HepG2 (cell line): ENCODE results near the gene ZBTB9. TPM values are rescaled to one million over a fixed set of nuclear protein-coding genes. Genes with fewer than 3 reads are reported as not detected.

ENCODE experiments used
- ATAC-seq: fragments of 200-7000 bp; cut with Tn5 transposase; 3 replicates; pipeline ENCODE4 v1.9.1; 2020; ENCODE audit warnings: mild to moderate bottlenecking, moderate library complexity
- BruUV-seq: library from RNA; stranded (reverse); fragments of 400-500 nt; replicated peaks from 2 replicates; lab custom pipeline; 2021; lab: Mats Ljungman, UMichigan
- CTCF ChIA-PET: fragments of 300-600 bp; formaldehyde crosslinking; extraction: SDS; loops from one replicate; lab custom pipeline; 2021; ENCODE audit warnings: low total read pairs, inconsistent platforms, low intra/inter-chr PET ratio; lab: Yijun Ruan, JAX
- POLR2A ChIA-PET: fragments of 350-600 bp; sonication (Branson Sonifier 250); formaldehyde crosslinking; loops from one replicate; lab custom pipeline; 2020; ENCODE audit warnings: antibody characterized with exemption, inconsistent platforms; lab: Yijun Ruan, JAX
- DNase-seq: peaks from one replicate; pipeline ENCODE4 v3.0.0-alpha.2; 2015; ENCODE audit warnings: low spot score
- FAIRE-seq: peaks from 3 replicates; lab custom pipeline; 2011; peaks lifted over from hg19 to GRCh38; lab: Jason Lieb, UNC
- H2AFZ ChIP-seq: one replicate; pipeline ENCODE4 v1.6.1; 2011; ENCODE audit warnings: low read length, inconsistent platforms
- H3K27ac ChIP-seq: fragments of 300-600 bp; 3 replicates; pipeline ENCODE4 v1.8.0; 2011; ENCODE audit warnings: mixed run types, mild to moderate bottlenecking, mixed read lengths, low read length, inconsistent platforms; ENCODE audit not compliant: insufficient read depth; ENCODE audit errors: extremely low read length
- H3K27me3 ChIP-seq, 2 experiments: fragments of 200-600 bp in 1 of 2; 2 replicates in 1 of 2; 3 replicates in 1 of 2; pipeline versions ENCODE4 v1.6.0 to v1.8.0; 2011; ENCODE audit warnings: low read length in 2 of 2, mild to moderate bottlenecking in 2 of 2, moderate library complexity in 2 of 2, inconsistent platforms in 1 of 2; ENCODE audit not compliant: insufficient read depth in 2 of 2, control insufficient read depth in 1 of 2
- H3K36me3 ChIP-seq, 2 experiments: fragments of 200-600 bp in 1 of 2; replicated peaks in 1 of 2; 2 replicates in 1 of 2; 3 replicates in 1 of 2; pipeline versions ENCODE4 v1.5.1 to v1.8.0; 2011; ENCODE audit warnings: low read length in 2 of 2, inconsistent platforms in 1 of 2; ENCODE audit not compliant: insufficient read depth in 2 of 2, control insufficient read depth in 1 of 2
- H3K4me1 ChIP-seq: 2 replicates; pipeline ENCODE4 v1.5.1; 2012; ENCODE audit warnings: low read length, inconsistent platforms; ENCODE audit not compliant: insufficient read depth
- H3K4me2 ChIP-seq: 2 replicates; pipeline ENCODE4 v1.6.0; 2011; ENCODE audit warnings: low read depth, low read length, inconsistent platforms
- H3K4me3 ChIP-seq, 3 experiments: fragments of 200-600 bp in 1 of 3; sonication (generic), shearing (Covaris generic) in 1 of 3; replicated peaks in 1 of 3; 2 replicates each; pipeline ENCODE4 v1.5.1; 2011 to 2016; ENCODE audit warnings: low read length in 3 of 3, inconsistent platforms in 2 of 3, low read depth in 2 of 3, mild to moderate bottlenecking in 2 of 3, control low read depth in 1 of 3, mixed read lengths in 1 of 3; ENCODE audit not compliant: insufficient read depth in 1 of 3
- H3K79me2 ChIP-seq: one replicate; pipeline ENCODE4 v1.6.1; 2011; ENCODE audit warnings: low read length, inconsistent platforms; ENCODE audit not compliant: insufficient read depth
- H3K9ac ChIP-seq: 2 replicates; pipeline ENCODE4 v1.6.0; 2011; ENCODE audit warnings: mild to moderate bottlenecking, low read depth, low read length, inconsistent platforms; ENCODE audit not compliant: insufficient read depth
- H3K9me3 ChIP-seq: 2 replicates; pipeline ENCODE4 v1.5.1; 2012; ENCODE audit warnings: mild to moderate bottlenecking, low read length
- H4K20me1 ChIP-seq: 2 replicates; pipeline ENCODE4 v1.6.0; 2011; ENCODE audit warnings: inconsistent platforms, mild to moderate bottlenecking, low read length, moderate library complexity; ENCODE audit not compliant: insufficient read depth
- CEBPB ChIP-seq: IDR thresholded peaks from 2 replicates; pipeline ENCODE4 v1.6.1; 2011; ENCODE audit warnings: low read depth, low read length, improper control_type of control experiment, borderline replicate concordance
- ELF1 ChIP-seq: sonication (generic); formaldehyde crosslinking; IDR thresholded peaks from 2 replicates; pipeline ENCODE4 v1.4.0; 2020; ENCODE audit warnings: missing genetic modification reagents
- EP300 ChIP-seq, 3 experiments: sonication (generic) in 1 of 3; formaldehyde crosslinking in 1 of 3; IDR thresholded peaks; 2 replicates each; pipeline versions ENCODE4 v1.5.1 to v1.6.1; 2011 to 2020; ENCODE audit warnings: low read depth in 2 of 3, low read length in 2 of 3, borderline replicate concordance in 1 of 3, improper control_type of control experiment in 1 of 3, mild to moderate bottlenecking in 1 of 3, missing genetic modification reagents in 1 of 3, moderate library complexity in 1 of 3
- ERF ChIP-seq: IDR thresholded peaks from 2 replicates; pipeline ENCODE4 v1.6.1; 2018; ENCODE audit warnings: missing biosample characterization, missing genetic modification reagents
- HDAC1 ChIP-seq: sonication (generic); formaldehyde crosslinking; IDR thresholded peaks from 2 replicates; pipeline ENCODE4 v1.5.1; 2020; ENCODE audit warnings: mild to moderate bottlenecking, missing genetic modification reagents
- HNF4G ChIP-seq, 2 experiments: sonication (generic) in 1 of 2; formaldehyde crosslinking in 1 of 2; IDR thresholded peaks; 2 replicates each; pipeline versions ENCODE4 v1.4.0 to v1.6.1; 2011 to 2020; ENCODE audit warnings: borderline replicate concordance in 2 of 2, low read depth in 2 of 2, mild to moderate bottlenecking in 2 of 2, low read length in 1 of 2, missing genetic modification reagents in 1 of 2, moderate library complexity in 1 of 2
- MAZ ChIP-seq, 2 experiments: sonication (generic) in 1 of 2; formaldehyde crosslinking in 1 of 2; IDR thresholded peaks; 2 replicates each; pipeline versions ENCODE4 v1.5.0 to v1.6.1; 2012 to 2020; ENCODE audit warnings: low read depth in 2 of 2, mild to moderate bottlenecking in 2 of 2, borderline replicate concordance in 1 of 2, improper control_type of control experiment in 1 of 2, low read length in 1 of 2, missing genetic modification reagents in 1 of 2, moderate library complexity in 1 of 2
- NFYB ChIP-seq: sonication (generic); formaldehyde crosslinking; IDR thresholded peaks from 2 replicates; pipeline ENCODE4 v1.4.0; 2020; ENCODE audit warnings: missing genetic modification reagents
- NFYC ChIP-seq: IDR thresholded peaks from 2 replicates; pipeline ENCODE4 v1.6.1; 2016; ENCODE audit warnings: missing genetic modification reagents, missing compliant biosample characterization
- RFX1 ChIP-seq: fragments of 450-650 bp; IDR thresholded peaks from 2 replicates; pipeline ENCODE4 v1.6.1; 2017
- SP1 ChIP-seq, 2 experiments: fragments of 450-650 bp in 1 of 2; sonication (generic) in 1 of 2; formaldehyde crosslinking in 1 of 2; IDR thresholded peaks; 2 replicates each; pipeline versions ENCODE4 v1.4.0 to v1.6.1; 2016 to 2020; ENCODE audit warnings: missing genetic modification reagents in 1 of 2
- ZFAT ChIP-seq: sonication (generic); formaldehyde crosslinking; conservative IDR thresholded peaks from 2 replicates; pipeline ENCODE4 v1.8.1; 2023; ENCODE audit warnings: missing genetic modification reagents, inconsistent platforms
- ZNF292 ChIP-seq: sonication (generic); formaldehyde crosslinking; IDR thresholded peaks from 2 replicates; pipeline ENCODE4 v1.8.1; 2022; ENCODE audit warnings: mild to moderate bottlenecking, low read depth, missing genetic modification reagents, borderline replicate concordance
- WGBS: methylation state at CpG from one replicate; pipeline ENCODE4 v1.1.6; 2017; ENCODE audit warnings: low lambda C conversion rate; 5-methylcytosine and 5-hydroxymethylcytosine counted together
- in situ Hi-C: cut with HindIII; loops from 2 replicates; pipeline ENCODE4 v1.10.0; 2017; ENCODE audit warnings: low pct_unique_long_range_greater_than_20kb; ENCODE audit not compliant: extremely low pct_ligation_motif_present
- intact Hi-C: fragments of 100-400 bp; cut with micrococcal nuclease; formaldehyde crosslinking; loops from one replicate; pipeline ENCODE4 v1.10.0; 2022; ENCODE audit not compliant: unreplicated experiment
- polyA plus RNA-seq, 8 experiments: library from polyadenylated mRNA; depleted of rRNA in 3 of 8; stranded (reverse) in 7 of 8; unstranded in 1 of 8; fragments of >200 nt; fragmentation: Illumina TruSeq in 4 of 8; extraction: Trizol in 4 of 8; gene quantifications; 2 replicates each; pipeline versions ENCODE4 v1.2.1 to v1.2.3, GENCODE V29; 2011 to 2016; ENCODE audit warnings: low read depth in 4 of 8, missing spikeins in 1 of 8, mixed read lengths in 1 of 8; ENCODE audit not compliant: insufficient read depth in 1 of 8
- total RNA-seq, 5 experiments: library from RNA; depleted of rRNA; stranded (reverse); fragments of >200 nt; fragmentation: Illumina TruSeq; extraction: Trizol; gene quantifications; 2 replicates each; pipeline ENCODE4 v1.2.3, GENCODE V29; 2016; ENCODE audit warnings: low read depth in 1 of 5
- TF ChIP-seq, protein P1 (sequence below): sonication (generic); formaldehyde crosslinking; conservative IDR thresholded peaks from 2 replicates; pipeline ENCODE4 v1.4.0; 2020; ENCODE audit warnings: mild to moderate bottlenecking, missing genetic modification reagents, moderate library complexity
- TF ChIP-seq, protein P2 (sequence below): sonication (generic); formaldehyde crosslinking; IDR thresholded peaks from 2 replicates; pipeline ENCODE4 v1.5.0; 2020; ENCODE audit warnings: mild to moderate bottlenecking, low read depth, missing genetic modification reagents, borderline replicate concordance

The ZBTB9 gene
- total and polyA plus RNA-seq, 2 of the 13 experiments (the other 11 are each of a cell fraction or from before 2014, with no cell fraction given): 5.3 to 9.2 TPM

DNA sequence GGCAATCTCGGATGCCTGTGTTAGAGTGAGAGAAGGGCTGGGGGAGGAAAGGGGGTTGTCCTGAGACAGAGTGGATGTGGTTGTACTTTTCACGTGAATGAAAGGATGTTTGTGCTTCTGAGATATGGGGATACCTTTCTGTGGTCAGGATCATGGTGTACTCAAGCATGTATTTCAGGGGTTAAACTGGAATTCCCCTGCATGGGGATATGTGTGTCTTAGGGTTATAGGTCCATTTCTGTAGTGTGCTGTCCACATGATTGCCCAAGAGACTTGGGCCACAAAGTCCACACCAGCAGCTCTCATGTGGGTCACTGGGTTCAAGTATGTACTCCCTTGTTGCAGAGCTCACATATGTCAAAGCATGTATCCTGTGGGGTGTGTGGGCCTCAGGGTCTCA is 24.0 kb upstream of the ZBTB9 start (continued):
- TF ChIP-seq, protein P1, sequence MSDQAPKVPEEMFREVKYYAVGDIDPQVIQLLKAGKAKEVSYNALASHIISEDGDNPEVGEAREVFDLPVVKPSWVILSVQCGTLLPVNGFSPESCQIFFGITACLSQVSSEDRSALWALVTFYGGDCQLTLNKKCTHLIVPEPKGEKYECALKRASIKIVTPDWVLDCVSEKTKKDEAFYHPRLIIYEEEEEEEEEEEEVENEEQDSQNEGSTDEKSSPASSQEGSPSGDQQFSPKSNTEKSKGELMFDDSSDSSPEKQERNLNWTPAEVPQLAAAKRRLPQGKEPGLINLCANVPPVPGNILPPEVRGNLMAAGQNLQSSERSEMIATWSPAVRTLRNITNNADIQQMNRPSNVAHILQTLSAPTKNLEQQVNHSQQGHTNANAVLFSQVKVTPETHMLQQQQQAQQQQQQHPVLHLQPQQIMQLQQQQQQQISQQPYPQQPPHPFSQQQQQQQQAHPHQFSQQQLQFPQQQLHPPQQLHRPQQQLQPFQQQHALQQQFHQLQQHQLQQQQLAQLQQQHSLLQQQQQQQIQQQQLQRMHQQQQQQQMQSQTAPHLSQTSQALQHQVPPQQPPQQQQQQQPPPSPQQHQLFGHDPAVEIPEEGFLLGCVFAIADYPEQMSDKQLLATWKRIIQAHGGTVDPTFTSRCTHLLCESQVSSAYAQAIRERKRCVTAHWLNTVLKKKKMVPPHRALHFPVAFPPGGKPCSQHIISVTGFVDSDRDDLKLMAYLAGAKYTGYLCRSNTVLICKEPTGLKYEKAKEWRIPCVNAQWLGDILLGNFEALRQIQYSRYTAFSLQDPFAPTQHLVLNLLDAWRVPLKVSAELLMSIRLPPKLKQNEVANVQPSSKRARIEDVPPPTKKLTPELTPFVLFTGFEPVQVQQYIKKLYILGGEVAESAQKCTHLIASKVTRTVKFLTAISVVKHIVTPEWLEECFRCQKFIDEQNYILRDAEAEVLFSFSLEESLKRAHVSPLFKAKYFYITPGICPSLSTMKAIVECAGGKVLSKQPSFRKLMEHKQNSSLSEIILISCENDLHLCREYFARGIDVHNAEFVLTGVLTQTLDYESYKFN (CRISPR knock-in tag): 0 out of 2 replicates have a peak, but pooled peaks have one; percentile 22
- TF ChIP-seq ZNF292 (CRISPR knock-in tag) (no peak), ZFAT (CRISPR knock-in tag) (no peak), CEBPB (peak; percentile 85)

- Histone ChIP-seq H3K36me3 (no peaks in the 10 kb centered on the region), H3K4me3 (peak overlapping the region in 1 of 3 experiments; percentile 8; a peak in 1 of 6 replicates), H3K79me2 (no peaks in the 10 kb centered on the region), H3K27ac (no peak overlapping the region), H3K4me1 (peaks cover 42% of the 10 kb centered on the region), H3K9me3 (no peaks in the 10 kb centered on the region), H3K9ac (no peak overlapping the region), H3K4me2 (peak overlapping the region; percentile 49), H3K27me3 (no peaks in the 10 kb centered on the region), H2AFZ (no peak overlapping the region), H4K20me1 (no peaks in the 10 kb centered on the region)
- FAIRE-seq: peak; percentile 39
- ChIA-PET CTCF (no interaction called here), POLR2A (interaction anchor here (0.7 to 3.5 kb wide), 8 partner anchors 9 to 280 kb away, joined by 3 to 23 read pairs (median 4); partner anchors contain the start of genes CUTA, PHF1, RGL2 and RPS18)
- intact Hi-C loops: no loop called here
- WGBS: 5% methylated on average over 10 of the region's 12 CpGs
- BruUV-seq: no TSS peak
- in situ Hi-C loops: no loop called here
- ATAC-seq: peak; percentile 12; the same call in 1 of the 3 replicates
- DNase-seq: peak; percentile 46
- TF ChIP-seq SP1 (IDR thresholded peaks at IDR 0.05): no peak
- TF ChIP-seq SP1 (CRISPR knock-in tag; IDR thresholded peaks at IDR 0.05): peak; percentile 46; the same call in 1 of the 2 replicates
- 0 out of 2 replicates have a peak, but pooled peaks have one; percentile 5 for TF ChIP-seq HNF4G (IDR thresholded peaks at IDR 0.05; ENCODE audit: borderline replicate concordance, low read depth, low read length)
- no peak for TF ChIP-seq HNF4G (CRISPR knock-in tag; IDR thresholded peaks at IDR 0.05; ENCODE audit: borderline replicate concordance, low read depth)
- TF ChIP-seq, protein P2, sequence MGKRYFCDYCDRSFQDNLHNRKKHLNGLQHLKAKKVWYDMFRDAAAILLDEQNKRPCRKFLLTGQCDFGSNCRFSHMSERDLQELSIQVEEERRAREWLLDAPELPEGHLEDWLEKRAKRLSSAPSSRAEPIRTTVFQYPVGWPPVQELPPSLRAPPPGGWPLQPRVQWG (CRISPR knock-in tag): no peak
- TF ChIP-seq NFYC: 0 out of 2 replicates have a peak, but pooled peaks have one; percentile 23
- TF ChIP-seq ERF: peak; percentile 34; the same call in 1 of the 2 replicates
- TF ChIP-seq RFX1: peak; percentile 54; the same call in 1 of the 2 replicates
- 0 out of 2 replicates have a peak, but pooled peaks have one; percentile 56 for TF ChIP-seq MAZ (IDR thresholded peaks at IDR 0.05; ENCODE audit: borderline replicate concordance, low read depth, low read length)
- TF ChIP-seq MAZ (CRISPR knock-in tag; IDR thresholded peaks at IDR 0.05; ENCODE audit: low read depth): 0 out of 2 replicates have a peak, but pooled peaks have one; percentile 28
- TF ChIP-seq EP300 (IDR thresholded peaks at IDR 0.05; ENCODE audit: low read depth in 2 of 2, low read length in 2 of 2): no peak
- TF ChIP-seq EP300 (CRISPR knock-in tag; IDR thresholded peaks at IDR 0.05; ENCODE audit: borderline replicate concordance): no peak
- peak; percentile 49; the same call in 1 of the 2 replicates for TF ChIP-seq HDAC1 (CRISPR knock-in tag)
- TF ChIP-seq ELF1 (CRISPR knock-in tag): peak; percentile 62
- 0 out of 2 replicates have a peak, but pooled peaks have one; percentile 39 for TF ChIP-seq NFYB (CRISPR knock-in tag)
These were observed 23.1 kb upstream of the ZBTB9 start for GRCh38 chr6:33430991-33431879.
